ENCODE measurements around the gene RERG.

Gene RERG

DNA sequence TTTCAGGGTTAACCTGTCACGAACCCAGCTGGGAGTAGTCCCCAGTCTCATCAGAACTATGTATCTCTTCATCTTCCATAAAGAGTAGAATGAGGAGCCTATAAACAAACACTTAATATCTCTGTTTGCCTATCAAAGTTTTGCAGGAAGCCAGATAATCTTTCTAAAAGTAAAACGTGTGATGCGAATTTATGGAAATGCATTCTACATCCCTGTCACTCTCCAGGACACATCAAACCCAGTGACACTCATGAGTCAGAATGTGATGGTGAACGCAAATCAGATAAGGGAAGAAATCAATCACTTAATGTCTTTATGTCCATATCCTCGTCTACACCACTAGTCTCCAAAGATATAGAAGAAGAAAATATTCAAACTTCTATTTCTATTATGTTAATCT, 37.4 kb downstream of the RERG start:
- no peak for DNase-seq

DNA sequence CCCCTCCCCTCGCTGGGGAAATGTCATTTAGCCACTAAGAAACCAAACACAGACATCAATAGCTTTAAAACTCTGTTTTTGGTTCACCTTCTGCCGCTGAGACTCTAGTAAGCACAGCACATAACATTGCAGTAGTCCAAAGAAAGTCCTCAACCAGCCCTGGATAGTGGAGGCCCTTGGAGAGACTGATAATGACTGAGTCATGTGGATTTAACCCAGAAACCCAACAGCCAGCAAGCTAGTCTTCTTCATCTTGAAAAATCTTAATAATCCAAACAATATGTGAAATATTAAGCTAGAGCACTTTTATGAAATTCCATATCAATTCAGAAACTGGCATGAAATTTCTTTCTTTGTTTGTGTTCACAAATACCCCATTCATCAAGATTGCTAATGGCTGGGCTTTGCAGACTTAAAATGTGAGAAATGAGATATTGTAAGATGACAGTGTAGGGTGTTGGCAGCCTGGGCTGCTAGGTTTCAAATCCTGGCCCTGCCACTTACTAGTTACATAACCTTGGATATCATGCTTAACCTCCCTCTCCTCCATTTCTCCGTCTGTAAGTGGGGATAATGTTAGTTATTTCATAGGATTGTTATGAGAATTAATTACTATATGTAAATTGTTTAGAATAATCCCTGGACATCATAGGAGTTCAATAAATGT, 40.1 kb downstream of the RERG start:
- DNase-seq = no peak

GRCh38 chr12:15180325-15180724, 40.9 kb downstream of the RERG start:
- DNase-seq = no peak

DNA sequence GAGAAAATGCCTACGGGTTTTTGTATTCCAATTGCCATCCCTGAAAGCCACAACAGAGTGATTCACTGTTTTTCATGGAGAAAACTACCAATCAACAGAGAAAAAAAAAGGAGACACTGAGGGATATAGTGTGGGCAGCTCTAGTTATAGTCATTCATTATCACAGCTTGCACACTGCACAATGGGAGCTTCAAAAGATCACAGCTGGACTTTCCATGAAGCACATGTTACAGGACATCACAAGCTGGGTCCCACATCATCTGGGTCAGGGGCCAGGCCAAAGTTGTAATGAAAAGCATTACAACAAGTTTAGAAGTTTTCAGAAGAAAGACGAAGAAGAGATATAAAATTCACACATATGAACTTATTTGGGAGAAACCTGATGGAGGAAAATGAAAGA, 41.5 kb downstream of the RERG start:
- DNase-seq = no peak

DNA sequence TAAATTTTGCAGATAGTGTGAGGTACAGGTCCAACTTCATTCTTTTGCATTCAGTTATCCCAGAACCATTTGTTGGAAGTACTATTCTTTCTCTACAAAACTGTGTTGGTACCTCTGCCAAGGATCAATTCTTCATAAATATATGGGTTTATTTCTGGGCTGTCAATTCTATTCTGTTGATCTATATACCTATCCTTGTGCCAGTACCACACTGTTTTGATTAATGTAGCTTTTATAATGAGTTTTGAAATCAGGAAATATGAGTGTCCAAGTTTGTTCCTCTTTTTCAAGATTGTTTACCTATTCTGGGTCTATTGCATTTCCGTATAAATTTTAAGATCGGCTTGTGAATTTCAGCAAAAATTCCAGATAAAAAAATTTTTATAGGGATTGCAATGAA, 48.1 kb downstream of the RERG start:
- no peak for DNase-seq

DNA sequence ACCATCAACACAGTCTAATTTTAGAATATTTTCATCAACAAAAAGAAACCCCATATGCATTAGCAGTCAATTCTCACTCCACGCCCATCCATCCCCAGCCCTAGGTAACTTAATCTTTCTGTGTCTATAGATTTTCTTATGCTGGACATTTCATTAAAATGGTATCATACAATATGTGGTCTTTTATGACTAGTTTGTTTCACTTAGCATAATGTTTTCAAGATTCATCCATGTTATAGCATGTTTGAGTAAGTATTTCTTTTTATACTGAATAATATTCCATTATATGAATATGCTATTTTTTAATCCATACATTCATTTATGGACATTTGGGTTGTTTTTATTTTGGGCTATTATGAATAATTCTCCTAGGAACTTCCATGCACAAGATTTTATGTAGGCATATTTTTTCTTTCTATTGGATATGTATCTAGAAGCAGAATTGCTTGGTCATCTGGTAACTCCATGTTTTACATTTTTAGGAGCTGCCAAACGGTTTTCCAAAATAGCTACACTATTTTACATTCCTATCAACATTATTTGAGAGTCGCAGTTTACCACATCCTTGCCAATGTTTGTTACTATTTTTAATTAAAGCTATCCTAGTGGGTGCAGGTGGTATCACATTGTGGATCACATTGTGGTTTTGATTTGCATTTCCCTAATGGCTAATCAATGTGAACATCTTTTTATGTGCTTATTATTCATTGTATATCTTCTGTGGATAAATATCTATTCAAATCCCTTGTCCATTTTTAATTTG, 49.0 kb downstream of the RERG start:
- no peak for DNase-seq

GRCh38 chr12:15171012-15171655, 50.1 kb downstream of the RERG start:
- DNase-seq = no peak

DNA sequence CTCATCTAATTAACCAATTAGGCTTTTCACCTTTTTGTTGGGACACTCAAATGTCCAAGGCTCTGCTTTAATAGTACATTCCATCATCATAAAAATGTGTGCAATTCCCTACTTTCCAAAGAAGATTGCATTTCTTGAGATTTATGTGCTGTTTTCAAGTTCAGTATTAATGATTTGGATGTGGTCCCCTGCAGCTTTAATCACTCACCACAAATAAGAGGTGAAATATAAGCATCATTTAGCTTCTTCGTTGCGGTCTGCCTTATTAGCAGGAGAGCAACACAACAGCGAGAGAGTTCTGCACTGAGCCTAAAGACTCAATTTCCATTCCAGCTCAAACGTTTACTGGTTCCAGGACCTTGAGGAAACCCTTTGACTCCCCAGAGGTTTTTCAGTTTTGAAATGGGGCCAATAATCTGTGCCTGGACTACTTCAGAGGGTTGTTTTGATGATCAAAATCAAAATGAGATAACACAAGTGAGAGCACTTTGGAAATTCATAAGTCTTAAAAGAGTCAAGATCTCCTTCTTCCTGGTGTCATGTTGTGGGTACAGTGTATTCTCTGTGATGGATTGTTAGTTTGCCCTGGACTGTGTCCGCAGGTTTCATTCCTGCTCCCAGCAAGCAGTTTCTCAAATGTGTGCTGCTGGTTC, 53.1 kb downstream of the RERG start:
- DNase-seq = no peak

- DNase-seq = no peak
These were observed 56.1 kb downstream of the RERG start for GRCh38 chr12:15165012-15165659.

GRCh38 chr12:15163030-15163976, 57.9 kb downstream of the RERG start:
- DNase-seq = no peak

DNA sequence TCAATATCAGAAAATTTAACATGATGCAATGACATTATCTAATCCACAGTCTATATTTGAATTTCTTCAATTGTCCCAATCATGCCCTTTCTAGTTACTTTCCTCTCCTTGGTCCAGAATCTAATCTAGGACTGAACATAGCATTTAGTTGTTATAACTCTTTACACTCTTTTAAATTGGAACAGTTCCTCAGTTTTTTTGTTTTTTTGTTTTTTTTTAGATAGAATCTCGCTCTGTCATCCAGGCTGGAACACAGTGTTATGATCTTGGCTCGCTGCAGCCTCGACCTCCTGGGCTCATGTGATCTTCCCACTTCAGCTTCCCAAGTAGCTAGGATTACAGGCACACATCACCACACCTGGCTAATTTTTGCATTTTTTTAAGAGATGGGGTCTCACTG, 63.1 kb downstream of the RERG start:
- no peak for DNase-seq

GRCh38 chr12:15157269-15157671, 63.9 kb downstream of the RERG start:
- no peak for DNase-seq

DNA sequence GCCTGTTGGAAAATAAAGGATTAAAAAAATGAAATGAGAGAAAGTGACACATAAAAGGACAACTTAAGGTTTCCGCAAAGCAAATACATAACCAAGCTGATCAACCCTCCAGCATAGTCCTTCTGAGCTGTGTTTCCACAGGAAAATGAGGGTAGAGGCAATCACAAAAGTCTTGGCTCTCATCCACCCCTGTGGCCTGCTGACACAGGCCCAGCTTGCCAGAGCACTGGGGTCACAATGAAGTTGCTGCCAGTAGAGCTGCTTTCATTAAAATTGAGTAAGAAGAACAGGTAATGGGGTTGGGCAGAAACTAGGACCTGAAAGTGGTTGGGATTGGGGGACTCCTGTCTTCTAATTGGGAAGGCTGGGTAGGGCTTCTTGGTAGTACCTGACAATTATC, 65.9 kb downstream of the RERG start:
- DNase-seq = no peak

DNA sequence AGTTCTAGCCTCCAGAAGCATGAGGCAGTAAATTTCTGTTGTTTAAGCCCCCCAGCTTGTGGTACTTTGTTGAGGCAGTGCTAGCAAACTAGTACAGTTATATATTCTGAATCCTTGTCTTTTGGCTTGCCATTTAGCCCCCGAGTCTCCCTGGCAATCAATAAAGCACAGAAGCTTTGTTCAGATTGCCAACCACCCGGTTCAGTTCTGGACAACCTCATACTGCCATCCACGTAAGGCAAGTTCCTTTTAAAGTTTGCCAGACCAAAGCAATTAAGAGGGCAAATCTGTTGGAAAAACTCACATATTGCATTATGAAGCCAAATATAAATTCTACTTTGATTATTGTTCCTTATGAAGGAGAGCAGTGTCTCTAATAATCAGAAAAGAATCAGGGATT, 67.1 kb downstream of the RERG start:
- no peak for DNase-seq

- no peak for DNase-seq
These were observed 68.3 kb downstream of the RERG start for GRCh38 chr12:15152868-15153267.

DNA sequence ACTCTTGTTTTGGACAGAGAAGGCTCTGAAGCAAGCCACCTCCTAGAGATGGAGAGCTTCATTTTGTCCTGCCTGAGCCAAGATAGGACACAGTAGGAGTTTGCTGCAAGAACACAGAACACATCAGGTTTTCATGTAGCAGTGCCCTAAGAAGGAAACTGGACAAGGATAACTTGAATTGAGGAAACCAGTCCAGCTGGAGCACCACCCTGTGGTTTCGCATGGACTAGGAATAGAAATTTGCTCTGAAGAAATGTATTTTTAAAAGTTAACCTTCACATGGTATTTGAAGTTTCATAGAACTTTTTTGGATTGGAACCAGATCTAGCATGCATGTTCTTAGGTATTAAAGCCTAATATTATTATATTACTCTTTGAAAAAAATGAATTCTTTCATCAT, 68.8 kb downstream of the RERG start:
- DNase-seq = no peak

DNA sequence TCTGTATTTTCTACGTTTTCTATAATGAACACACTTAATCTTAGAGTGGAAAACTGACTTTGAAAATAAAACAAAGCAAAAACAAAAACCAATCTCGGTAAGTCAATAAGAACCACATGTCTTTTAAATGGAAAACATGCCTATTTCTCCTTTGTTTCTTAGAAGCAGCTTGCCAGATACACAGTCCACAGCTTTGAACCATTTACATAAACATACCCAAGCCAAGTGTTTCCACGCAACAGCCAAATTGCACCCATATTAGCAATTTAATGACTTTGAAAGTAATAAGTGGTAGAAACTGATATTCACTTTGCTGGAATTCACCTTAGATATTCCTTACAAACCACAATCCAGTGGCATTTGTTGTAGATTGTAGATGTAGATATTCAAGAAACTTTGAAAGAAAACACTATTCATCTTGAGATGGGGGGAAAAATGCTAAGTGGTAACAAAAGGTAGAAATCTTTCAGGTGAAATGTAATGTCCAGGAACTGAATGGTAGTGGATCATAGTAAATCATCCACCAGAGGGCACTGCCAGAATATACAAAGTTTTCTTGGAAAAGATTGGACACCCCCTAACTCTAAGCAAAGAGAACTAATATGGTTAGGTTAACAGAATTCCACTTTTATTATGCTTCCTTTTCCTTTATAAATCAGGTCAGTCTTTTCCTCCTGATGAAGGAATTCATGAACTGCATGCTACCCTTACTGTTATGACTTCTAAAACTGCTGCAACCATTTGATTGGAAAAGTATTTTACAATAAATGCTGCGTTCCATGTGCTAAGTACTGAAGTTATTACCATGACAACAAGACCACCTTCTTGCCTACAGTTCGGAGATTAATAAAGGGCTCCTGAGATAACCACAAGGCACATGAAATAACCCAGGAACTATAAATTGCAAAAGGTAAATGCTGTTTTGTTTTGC, 69.8 kb downstream of the RERG start:
- DNase-seq = no peak

DNA sequence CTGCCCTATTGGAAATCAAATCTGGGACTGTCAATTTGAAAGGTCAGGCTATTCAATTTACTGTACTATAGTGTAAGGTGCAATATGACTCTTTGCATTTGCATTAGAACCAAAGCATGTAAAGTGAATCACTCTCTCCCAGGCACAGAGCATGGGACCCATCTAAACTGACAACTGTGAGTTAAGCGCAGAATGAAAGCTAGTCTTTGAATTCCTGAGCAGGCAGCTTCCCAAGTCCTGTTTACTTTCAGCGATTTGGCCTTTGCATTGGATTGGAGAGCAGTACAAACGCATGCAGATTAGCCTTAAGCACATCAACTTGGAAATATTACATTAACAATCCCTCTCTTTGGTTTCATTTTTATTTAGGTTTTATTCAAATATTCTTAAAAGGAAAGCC, 74.6 kb downstream of the RERG start:
- no peak for DNase-seq

- no peak for DNase-seq
These were observed 77.8 kb downstream of the RERG start for GRCh38 chr12:15143467-15143866.

DNA sequence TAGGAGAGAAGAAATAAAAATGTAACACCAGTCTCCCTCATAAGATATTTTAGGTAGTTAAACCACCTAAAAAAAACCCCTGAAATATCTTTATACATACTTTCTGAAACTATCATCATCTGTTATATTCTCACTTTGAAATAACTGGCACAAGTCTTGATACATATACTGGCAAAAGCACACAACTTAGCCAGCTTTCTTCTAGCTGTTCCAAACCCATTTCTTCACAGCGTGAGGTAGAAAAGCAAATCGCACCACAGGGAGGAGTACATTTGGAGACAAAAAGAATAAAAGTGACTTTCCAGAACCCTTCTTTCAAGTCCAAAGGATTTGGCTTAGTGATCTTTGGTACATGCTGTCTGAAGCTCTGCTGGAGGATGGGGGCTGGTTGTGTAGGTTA, 78.5 kb downstream of the RERG start:
- DNase-seq = no peak

- no peak for DNase-seq
These were observed 89.8 kb downstream of the RERG start for GRCh38 chr12:15131431-15131830.
